Skin of body (tissue), 2 donors: ENCODE results near the gene NAA80. TPM values are rescaled to one million over a fixed set of nuclear protein-coding genes. Genes with fewer than 3 reads are reported as not detected.
"Not testable (repeated sequence)": the region's sequence is repeated elsewhere in the genome, so short reads cannot be mapped to it uniquely, and the experiment has no call there.

Experiments used
- DNase-seq: peaks from one replicate; lab custom pipeline; 2025; lab: John Stamatoyannopoulos, UW
- total RNA-seq: library from RNA; depleted of rRNA; stranded (reverse); fragments of >200 nt; gene quantifications from one replicate; pipeline ENCODE4 v1.2.3, GENCODE V29; 2014

Gene NAA80
- total RNA-seq, 1 donor from 2014 or later: 2.2 TPM

- DNase-seq: no peak
Observed at GRCh38 chr3:50290161-50290641, 9.0 kb downstream of the NAA80 start.

GRCh38 chr3:50289130-50289529, 10.1 kb downstream of the NAA80 start:
- no peak for DNase-seq

GRCh38 chr3:50288387-50289007, 10.7 kb downstream of the NAA80 start:
- no peak for DNase-seq

- DNase-seq: no peak
Observed at GRCh38 chr3:50287262-50287661, 11.9 kb downstream of the NAA80 start.

- no peak for DNase-seq
Observed at GRCh38 chr3:50286322-50287227, 12.6 kb downstream of the NAA80 start.

GRCh38 chr3:50284121-50284520, 15.1 kb downstream of the NAA80 start:
- not testable (repeated sequence) for DNase-seq

GRCh38 chr3:50279255-50280016, 19.8 kb downstream of the NAA80 start:
- no peak for DNase-seq

GRCh38 chr3:50278880-50279224, 20.4 kb downstream of the NAA80 start, which contains the start of gene LSMEM2:
TSS of gene LSMEM2 (plus strand) at chr3:50279087. CDS start at chr3:50279114, 27 bp downstream.
- no peak for DNase-seq

- DNase-seq: no peak
Observed at GRCh38 chr3:50278123-50278879, 20.9 kb downstream of the NAA80 start.

GRCh38 chr3:50276762-50277101, 22.5 kb downstream of the NAA80 start:
- DNase-seq: no peak

- DNase-seq: no peak
Observed at GRCh38 chr3:50275996-50276761, 23.0 kb downstream of the NAA80 start.

GRCh38 chr3:50275141-50275995, 23.8 kb downstream of the NAA80 start:
- DNase-seq: no peak

GRCh38 chr3:50274371-50275104, 24.7 kb downstream of the NAA80 start:
- no peak for DNase-seq

GRCh38 chr3:50273689-50274065, 25.5 kb downstream of the NAA80 start:
- no peak for DNase-seq

- peak; percentile 60 for DNase-seq
Observed at GRCh38 chr3:50272911-50273688, 26.1 kb downstream of the NAA80 start.

GRCh38 chr3:50272538-50272910, 26.7 kb downstream of the NAA80 start:
- not testable (repeated sequence) for DNase-seq

GRCh38 chr3:50271314-50271936, 27.8 kb downstream of the NAA80 start:
- no peak for DNase-seq
